Body of pancreas (tissue), 4 donors: ENCODE measurements around the gene C1QL2. TPM values are rescaled to one million over a fixed set of nuclear protein-coding genes. Genes with fewer than 3 reads are reported as not detected.

Experiments used
- ATAC-seq: fragments of 150-250 bp; one replicate; pipeline ENCODE4 v1.9.1; 2016
- DNase-seq, 4 donors: peaks; one replicate each; pipeline ENCODE4 v3.0.0-alpha.2; 2019
- H3K27ac ChIP-seq, 4 donors: fragments of 200-600 bp; sonication (generic); 1 replicate in 3 of 4; 2 replicates in 1 of 4; pipeline versions ENCODE4 v1.5.1 to v1.6.1; 2016 to 2019; ENCODE audit warnings: mild to moderate bottlenecking in 1 of 4, mixed read lengths in 1 of 4, moderate library complexity in 1 of 4
- H3K27me3 ChIP-seq, 2 donors: fragments of 200-600 bp; sonication (generic); one replicate each; pipeline ENCODE4 v1.6.0; 2016; ENCODE audit warnings: mild to moderate bottlenecking in 1 of 2
- H3K36me3 ChIP-seq, 2 donors: fragments of 200-600 bp; sonication (generic); replicated peaks in 1 of 2; 2 replicates each; pipeline ENCODE4 v1.5.1; 2016; ENCODE audit warnings: low read depth in 2 of 2; ENCODE audit not compliant: insufficient read depth in 1 of 2
- H3K4me1 ChIP-seq: fragments of 200-600 bp; sonication (generic); one replicate; pipeline ENCODE4 v1.6.0; 2016
- H3K4me3 ChIP-seq, 2 donors: fragments of 200-600 bp; sonication (generic); 1 replicate in 1 of 2; 2 replicates in 1 of 2; pipeline ENCODE4 v1.5.1; 2016 to 2019
- H3K9me3 ChIP-seq, 3 donors: fragments of 200-600 bp; sonication (generic); 1 replicate in 2 of 3; 2 replicates in 1 of 3; pipeline ENCODE4 v1.5.1; 2016
- CTCF ChIP-seq, 7 experiments: fragments of 450-650 bp in 4 of 7; fragments of 200-600 bp in 3 of 7; sonication (generic) in 3 of 7; IDR thresholded peaks; one replicate each; pipeline ENCODE4 v1.5.1; 2016 to 2019; ENCODE audit warnings: antibody characterized with exemption in 7 of 7
- POLR2A ChIP-seq, 3 donors: fragments of 450-650 bp; IDR thresholded peaks; one replicate each; pipeline ENCODE4 v1.6.1; 2016; ENCODE audit warnings: antibody characterized with exemption in 3 of 3, mild to moderate bottlenecking in 2 of 3
- WGBS, 2 donors: methylation state at CpG; one replicate each; pipeline ENCODE4 v1.1.5; 2017; 5-methylcytosine and 5-hydroxymethylcytosine counted together
- intact Hi-C: fragments of 100-400 bp; cut with DNase I; formaldehyde crosslinking; loops from one replicate; pipeline ENCODE4 v1.15.1; 2023
- total RNA-seq, 2 donors: library from RNA; depleted of rRNA; stranded (reverse); fragments of >200 nt; gene quantifications; one replicate each; pipeline ENCODE4 v1.1.0, GENCODE V29; 2016

C1QL2 gene
- total RNA-seq, 2 donors from 2014 or later, result 1.0 TPM; not detected in 1

DNA sequence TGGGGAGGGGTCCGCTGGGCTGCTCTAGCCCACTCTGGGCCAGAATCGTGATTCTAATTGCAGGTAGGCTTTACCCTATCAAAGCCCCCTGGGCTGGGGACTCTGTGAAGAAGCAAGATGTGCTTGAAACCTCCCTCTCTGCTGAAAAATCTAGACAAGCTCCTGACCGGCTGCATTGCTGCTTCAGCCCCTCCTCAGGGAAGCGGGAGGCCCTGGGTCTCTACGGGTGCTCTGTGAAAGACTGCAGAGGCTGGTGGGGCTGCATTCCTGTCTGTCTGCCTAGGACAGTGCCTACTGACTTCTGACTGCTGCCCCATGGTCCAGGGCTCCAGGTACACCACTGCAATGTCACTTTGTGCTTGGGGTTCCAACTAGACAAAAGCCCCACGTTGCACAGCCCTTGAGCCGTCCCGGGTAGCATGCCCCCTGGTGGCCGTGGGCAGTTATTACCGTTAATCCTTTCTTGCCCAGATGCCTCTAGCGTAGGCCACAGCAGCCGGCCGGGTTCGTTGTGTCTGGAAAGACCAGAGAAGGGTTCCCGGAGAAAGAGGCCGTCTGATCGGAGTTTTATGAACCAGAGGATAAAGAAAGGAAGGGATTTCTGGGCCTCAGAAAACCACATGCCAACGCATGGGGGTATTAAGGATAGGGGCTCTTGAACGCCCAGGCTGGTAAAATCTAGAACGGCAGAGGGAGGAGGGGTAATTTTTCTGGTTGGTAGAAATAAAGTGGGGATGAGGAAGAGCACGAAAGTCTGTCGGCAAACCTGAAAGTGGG is 15.9 kb upstream of the C1QL2 start:
- no peaks in the 10 kb centered on the region for H3K9me3 ChIP-seq
- H3K4me3 ChIP-seq, result no peak overlapping the region
- 52 to 71% methylated on average over 16 to 22 of the region's 22 CpGs for WGBS, 2 donors
- H3K27ac ChIP-seq, result no peak overlapping the region
- TF ChIP-seq POLR2A (IDR thresholded peaks at IDR 0.05) (no peak), CTCF (IDR thresholded peaks at IDR 0.05) (peak; percentile 61 to 82 (median 67))
- DNase-seq, result peak; percentile 37 to 59 (median 55)
- intact Hi-C loops, result no loop called here
- peak; percentile 75 for ATAC-seq
- H3K4me1 ChIP-seq, result peaks cover 4% of the 10 kb centered on the region
- no peaks in the 10 kb centered on the region for H3K36me3 ChIP-seq
- no peaks in the 10 kb centered on the region for H3K27me3 ChIP-seq

GRCh38 chr2:119173556-119174060 is 15.1 kb upstream of the C1QL2 start:
- no peaks in the 10 kb centered on the region for H3K4me1 ChIP-seq
- no peak for DNase-seq
- no peak for ATAC-seq
- intact Hi-C loops, result no loop called here
- H3K36me3 ChIP-seq, result no peaks in the 10 kb centered on the region
- H3K9me3 ChIP-seq, result no peaks in the 10 kb centered on the region
- no peak overlapping the region for H3K4me3 ChIP-seq
- H3K27ac ChIP-seq, result no peak overlapping the region
- H3K27me3 ChIP-seq, result no peaks in the 10 kb centered on the region
- no peak for TF ChIP-seq POLR2A (IDR thresholded peaks at IDR 0.05)
- TF ChIP-seq CTCF (IDR thresholded peaks at IDR 0.05), result no peak
- WGBS, 2 donors, result 74 to 80% methylated on average over 14 of the region's 14 CpGs

DNA sequence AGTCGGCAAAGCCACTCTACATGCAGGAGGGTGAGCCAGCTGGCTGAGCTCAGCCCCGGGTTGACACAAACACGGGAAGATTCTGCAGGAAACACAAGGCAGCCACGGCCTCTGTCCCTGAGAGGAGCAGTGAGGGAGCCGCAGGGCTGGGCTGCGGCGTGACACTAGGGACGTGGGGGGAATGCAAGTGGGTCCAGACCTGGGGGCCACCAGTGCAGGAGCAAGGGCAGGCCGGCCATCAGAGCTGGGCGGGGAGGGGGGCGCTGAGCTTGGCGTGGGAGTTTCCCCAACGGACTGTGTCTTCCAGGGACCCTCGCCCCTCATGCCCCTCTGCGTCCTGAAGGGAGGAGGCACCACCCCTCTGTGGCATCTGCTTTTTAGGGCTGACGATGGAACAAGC is 12.0 kb upstream of the C1QL2 start:
- DNase-seq (no peak), ATAC-seq (no peak)
- Histone ChIP-seq H3K4me1 (no peaks in the 10 kb centered on the region), H3K36me3 (no peaks in the 10 kb centered on the region), H3K27me3 (no peaks in the 10 kb centered on the region), H3K27ac (no peak overlapping the region), H3K4me3 (no peak overlapping the region), H3K9me3 (no peaks in the 10 kb centered on the region)
- intact Hi-C loops, result no loop called here
- WGBS, 2 donors, result 61 to 65% methylated on average over 11 to 15 of the region's 16 CpGs
- TF ChIP-seq POLR2A (IDR thresholded peaks at IDR 0.05), result no peak
- TF ChIP-seq CTCF (IDR thresholded peaks at IDR 0.05), result no peak

DNA sequence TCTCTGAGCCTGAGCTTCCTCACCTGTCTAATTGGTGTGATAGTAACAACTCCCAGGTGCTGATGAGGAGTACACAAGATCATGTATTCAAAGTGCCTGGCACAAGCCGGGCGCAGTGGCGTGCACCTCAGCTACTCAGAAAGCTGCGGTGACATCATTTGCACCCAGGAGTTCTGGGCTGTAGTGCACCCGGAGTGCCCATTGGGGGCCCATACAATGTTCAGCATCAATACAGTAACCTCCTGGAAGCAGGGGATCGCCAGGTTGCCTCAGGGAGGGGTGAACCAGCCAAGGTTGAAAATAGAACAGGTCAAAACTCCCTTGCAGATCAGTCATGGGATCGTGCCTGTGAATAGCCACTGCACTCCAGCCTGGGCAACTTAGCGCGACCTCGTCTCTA is 11.2 kb upstream of the C1QL2 start:
- TF ChIP-seq POLR2A (IDR thresholded peaks at IDR 0.05) (no peak), CTCF (IDR thresholded peaks at IDR 0.05) (no peak)
- H3K9me3 ChIP-seq, result no peaks in the 10 kb centered on the region
- ATAC-seq (no peak), DNase-seq (no peak)
- H3K27ac ChIP-seq, result no peak overlapping the region
- intact Hi-C loops, result no loop called here
- no peaks in the 10 kb centered on the region for H3K36me3 ChIP-seq
- 68 to 80% methylated on average over 10 of the region's 10 CpGs for WGBS, 2 donors
- no peaks in the 10 kb centered on the region for H3K4me1 ChIP-seq
- no peak overlapping the region for H3K4me3 ChIP-seq
- H3K27me3 ChIP-seq, result no peaks in the 10 kb centered on the region
